Testis (tissue), 3 donors: ENCODE data around the gene CCBE1. TPM values are rescaled to one million over a fixed set of nuclear protein-coding genes. Genes with fewer than 3 reads are reported as not detected.

Experiments
- DNase-seq: peaks from one replicate; pipeline ENCODE4 v3.0.0-alpha.2; 2019
- H3K27ac ChIP-seq, 2 donors: fragments of 200-600 bp; sonication (generic); one replicate each; pipeline ENCODE4 v1.5.1; 2019
- H3K27me3 ChIP-seq: fragments of 200-600 bp; sonication (generic); one replicate; pipeline ENCODE4 v1.5.1; 2019
- H3K36me3 ChIP-seq: fragments of 200-600 bp; sonication (generic); one replicate; pipeline ENCODE4 v1.5.1; 2017; ENCODE audit warnings: low read depth; ENCODE audit errors: missing control alignments
- H3K4me1 ChIP-seq: fragments of 200-600 bp; sonication (generic); one replicate; pipeline ENCODE4 v1.5.1; 2019
- H3K4me3 ChIP-seq, 2 donors: fragments of 200-600 bp; sonication (generic); one replicate each; pipeline ENCODE4 v1.5.1; 2017 to 2019
- H3K9me3 ChIP-seq: fragments of 200-600 bp; sonication (generic); one replicate; pipeline ENCODE4 v1.5.1; 2017
- POLR2A ChIP-seq: fragments of 450-650 bp; IDR thresholded peaks from one replicate; pipeline ENCODE4 v1.6.1; 2017; ENCODE audit warnings: antibody characterized with exemption, mild to moderate bottlenecking, moderate library complexity
- WGBS, 2 donors: methylation state at CpG; one replicate each; pipeline ENCODE4 v1.1.5; 2018; 5-methylcytosine and 5-hydroxymethylcytosine counted together
- intact Hi-C: fragments of 100-400 bp; cut with DNase I; formaldehyde crosslinking; loops from one replicate; pipeline ENCODE4 v1.15.1; 2023; ENCODE audit warnings: low total_unique reads
- polyA plus RNA-seq: library from polyadenylated mRNA; stranded (reverse); fragments of 350-450 nt; fragmentation: Illumina TruSeq; extraction: RNeasy Lipid Tissue Mini Kit (QIAGEN cat#74804); gene quantifications from one replicate; pipeline ENCODE4 v1.2.3, GENCODE V29; 2014; ENCODE audit warnings: low read depth, low replicate concordance; ENCODE audit not compliant: insufficient read depth
- total RNA-seq, 2 donors: library from RNA; depleted of rRNA; stranded (reverse); fragments of >200 nt; gene quantifications; one replicate each; pipeline ENCODE4 v1.2.3, GENCODE V29; 2016
- TF ChIP-seq, protein P1 (sequence below), 3 experiments: fragments of 450-650 bp in 2 of 3; fragments of 200-600 bp in 1 of 3; sonication (generic) in 1 of 3; IDR thresholded peaks; one replicate each; pipeline ENCODE4 v1.5.1; 2016 to 2019; ENCODE audit warnings: antibody characterized with exemption in 3 of 3, mild to moderate bottlenecking in 2 of 3, moderate library complexity in 1 of 3

Gene CCBE1
- total and polyA plus RNA-seq, 3 donors from 2014 or later, result 1.8 to 2.6 (median 1.9) TPM

DNA sequence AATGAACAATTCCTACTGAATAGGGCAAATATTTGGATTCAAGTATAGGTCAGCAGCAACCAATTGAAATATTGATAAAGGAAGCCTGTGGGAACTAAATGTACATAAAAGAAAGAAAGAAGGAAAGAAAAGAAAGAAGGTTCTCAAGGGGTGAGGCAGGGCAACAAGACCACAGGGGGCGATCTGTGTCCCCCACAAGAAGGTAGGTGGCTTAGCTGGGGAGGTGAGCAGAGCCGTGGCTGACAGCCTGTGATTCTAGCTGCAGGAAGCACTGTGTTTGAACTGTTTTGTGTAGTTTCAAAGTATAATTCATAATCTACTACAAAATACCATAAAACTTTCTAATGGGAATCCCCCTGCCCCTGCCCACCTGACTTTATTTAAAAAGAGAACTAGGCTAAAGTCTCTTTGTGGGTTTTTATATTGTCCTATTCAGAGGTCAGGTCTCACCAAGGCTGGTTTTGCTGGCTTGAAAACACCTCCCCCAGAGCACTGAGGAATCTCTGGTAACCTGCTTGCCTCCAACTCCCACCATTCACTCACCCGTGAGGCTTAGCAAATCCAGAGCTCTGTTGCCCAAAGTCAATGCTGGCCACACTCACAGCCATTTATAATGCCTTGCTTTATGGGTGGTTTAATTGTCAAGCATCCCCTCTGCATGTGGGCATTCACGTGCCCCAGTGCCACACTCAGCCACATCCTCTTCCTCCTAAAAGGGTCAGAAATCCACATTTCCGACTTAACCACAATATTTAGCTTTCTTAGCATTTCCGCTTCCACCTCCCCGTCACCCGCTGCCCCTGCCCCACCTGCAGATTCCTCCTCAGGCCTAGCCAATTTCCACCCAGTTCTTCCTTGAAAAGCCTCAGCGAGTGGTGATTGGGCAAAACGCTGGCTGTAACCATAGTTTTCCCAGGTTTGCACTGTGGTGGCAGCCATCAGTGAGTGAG, 301.7 kb downstream of the CCBE1 start:
- Histone ChIP-seq H3K4me3 (no peak overlapping the region), H3K4me1 (no peaks in the 10 kb centered on the region), H3K36me3 (no peaks in the 10 kb centered on the region), H3K27me3 (no peaks in the 10 kb centered on the region), H3K9me3 (no peaks in the 10 kb centered on the region), H3K27ac (no peak overlapping the region)
- no peak for TF ChIP-seq POLR2A
- TF ChIP-seq, protein P1, sequence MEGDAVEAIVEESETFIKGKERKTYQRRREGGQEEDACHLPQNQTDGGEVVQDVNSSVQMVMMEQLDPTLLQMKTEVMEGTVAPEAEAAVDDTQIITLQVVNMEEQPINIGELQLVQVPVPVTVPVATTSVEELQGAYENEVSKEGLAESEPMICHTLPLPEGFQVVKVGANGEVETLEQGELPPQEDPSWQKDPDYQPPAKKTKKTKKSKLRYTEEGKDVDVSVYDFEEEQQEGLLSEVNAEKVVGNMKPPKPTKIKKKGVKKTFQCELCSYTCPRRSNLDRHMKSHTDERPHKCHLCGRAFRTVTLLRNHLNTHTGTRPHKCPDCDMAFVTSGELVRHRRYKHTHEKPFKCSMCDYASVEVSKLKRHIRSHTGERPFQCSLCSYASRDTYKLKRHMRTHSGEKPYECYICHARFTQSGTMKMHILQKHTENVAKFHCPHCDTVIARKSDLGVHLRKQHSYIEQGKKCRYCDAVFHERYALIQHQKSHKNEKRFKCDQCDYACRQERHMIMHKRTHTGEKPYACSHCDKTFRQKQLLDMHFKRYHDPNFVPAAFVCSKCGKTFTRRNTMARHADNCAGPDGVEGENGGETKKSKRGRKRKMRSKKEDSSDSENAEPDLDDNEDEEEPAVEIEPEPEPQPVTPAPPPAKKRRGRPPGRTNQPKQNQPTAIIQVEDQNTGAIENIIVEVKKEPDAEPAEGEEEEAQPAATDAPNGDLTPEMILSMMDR (IDR thresholded peaks at IDR 0.05), result no peak
- intact Hi-C loops, result no loop called here
- DNase-seq, result no peak
- 80 to 82% methylated on average over 10 of the region's 10 CpGs for WGBS, 2 donors

DNA sequence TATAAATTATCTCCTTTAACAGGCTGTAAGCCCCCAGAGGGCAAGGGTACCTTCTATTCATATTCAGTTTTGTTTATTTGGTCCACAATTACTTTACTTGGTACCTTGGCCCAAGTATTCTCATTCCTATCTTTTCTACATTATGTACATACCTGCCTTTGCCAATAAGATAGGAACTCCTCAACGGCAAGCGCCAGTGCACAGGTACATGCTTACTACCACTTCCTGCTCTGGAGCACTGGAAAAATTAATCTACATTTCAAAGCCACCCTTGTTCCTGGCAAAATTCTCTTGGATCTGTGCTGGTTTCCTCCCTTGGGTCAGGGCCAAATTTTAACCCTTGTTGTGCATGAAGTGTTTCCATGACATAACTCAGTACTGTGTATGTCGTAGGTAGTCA, 303.8 kb downstream of the CCBE1 start:
- H3K9me3 ChIP-seq, result no peaks in the 10 kb centered on the region
- no peaks in the 10 kb centered on the region for H3K27me3 ChIP-seq
- H3K27ac ChIP-seq, result no peak overlapping the region
- intact Hi-C loops, result no loop called here
- TF ChIP-seq POLR2A, result no peak
- TF ChIP-seq, protein P1 (IDR thresholded peaks at IDR 0.05), result no peak
- 71 to 72% methylated on average over 3 of the region's 3 CpGs for WGBS, 2 donors
- no peak overlapping the region for H3K4me3 ChIP-seq
- no peak for DNase-seq
- no peaks in the 10 kb centered on the region for H3K4me1 ChIP-seq
- no peaks in the 10 kb centered on the region for H3K36me3 ChIP-seq

DNA sequence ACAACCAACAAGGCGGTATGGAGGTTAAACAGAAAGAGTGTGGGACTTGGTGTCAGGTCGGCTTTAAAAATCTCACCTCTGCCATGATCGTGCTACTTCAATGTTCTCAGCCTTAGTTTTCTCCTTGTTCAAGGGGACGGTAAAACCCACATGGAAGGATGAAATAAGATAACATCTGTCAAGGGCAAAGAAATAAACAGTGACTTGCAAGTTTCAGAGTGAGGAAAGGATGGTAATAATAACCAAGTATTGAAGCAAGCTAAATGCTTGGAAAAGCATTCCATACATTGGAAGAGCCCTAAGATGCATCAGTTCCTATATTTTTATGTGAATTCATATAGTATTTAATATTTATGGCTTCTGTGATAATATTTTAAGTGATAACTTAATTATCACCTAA, 308.4 kb downstream of the CCBE1 start:
- H3K27me3 ChIP-seq, result no peaks in the 10 kb centered on the region
- no peaks in the 10 kb centered on the region for H3K4me1 ChIP-seq
- 78 to 80% methylated on average over 4 of the region's 4 CpGs for WGBS, 2 donors
- TF ChIP-seq, protein P1 (IDR thresholded peaks at IDR 0.05), result no peak
- no peak for TF ChIP-seq POLR2A
- DNase-seq, result no peak
- H3K4me3 ChIP-seq, result no peak overlapping the region
- intact Hi-C loops, result no loop called here
- no peak overlapping the region for H3K27ac ChIP-seq
- H3K9me3 ChIP-seq, result no peaks in the 10 kb centered on the region
- H3K36me3 ChIP-seq, result no peaks in the 10 kb centered on the region

DNA sequence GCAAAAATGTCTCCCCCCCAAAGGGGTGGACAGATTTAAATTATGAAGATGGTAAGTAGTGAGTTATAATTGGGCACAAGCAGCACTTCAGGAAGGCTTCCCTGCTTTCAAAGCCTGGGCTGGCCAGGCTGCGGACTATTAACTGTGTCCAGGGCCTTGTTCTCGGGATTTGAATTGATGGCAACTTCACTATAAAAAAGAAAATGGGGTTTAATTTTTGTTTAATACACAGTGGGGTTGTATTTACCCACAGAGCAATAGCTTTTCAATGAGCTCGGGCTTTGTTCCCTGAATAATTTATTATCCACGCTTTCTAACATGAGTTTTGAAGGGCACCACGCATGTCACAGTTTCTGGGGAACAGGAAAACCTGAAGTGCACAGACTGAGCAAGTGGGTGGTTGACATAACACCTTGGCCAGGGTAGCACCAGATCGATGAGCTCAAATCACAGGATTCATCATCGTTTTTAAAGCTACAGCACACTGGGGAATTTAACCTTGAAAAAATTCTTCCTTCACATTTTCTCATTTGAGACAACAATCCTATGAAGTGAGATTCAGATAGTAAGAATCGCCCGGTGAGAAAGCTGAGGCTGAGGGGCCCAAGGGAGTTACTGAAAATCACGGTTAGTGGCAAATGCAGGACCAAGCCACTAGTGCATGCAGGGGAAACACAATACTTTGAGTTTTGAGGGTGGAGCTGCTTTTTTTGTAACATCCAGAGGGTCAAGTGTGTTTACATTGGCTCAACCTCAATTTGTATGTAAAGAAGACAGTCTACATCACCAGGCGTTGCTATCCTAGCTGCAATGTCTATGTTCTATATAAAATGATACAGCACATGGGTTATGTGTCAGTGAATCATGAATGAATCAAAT, 309.3 kb downstream of the CCBE1 start:
- Histone ChIP-seq H3K27me3 (no peaks in the 10 kb centered on the region), H3K4me1 (no peaks in the 10 kb centered on the region), H3K9me3 (no peaks in the 10 kb centered on the region), H3K36me3 (no peaks in the 10 kb centered on the region), H3K27ac (no peak overlapping the region), H3K4me3 (no peak overlapping the region)
- intact Hi-C loops, result no loop called here
- TF ChIP-seq, protein P1 (IDR thresholded peaks at IDR 0.05), result no peak
- TF ChIP-seq POLR2A, result no peak
- WGBS, 2 donors, result 80 to 81% methylated on average over 11 of the region's 11 CpGs
- no peak for DNase-seq
